IPS DF 4.7 (cell line): ENCODE results near the gene KLF4.

Experiments used
- DNase-seq: peaks from one replicate; pipeline ENCODE4 v3.0.0-alpha.2; 2013; ENCODE audit warnings: low spot score; ENCODE audit errors: extremely low read depth

KLF4 gene

GRCh38 chr9:107488375-107489143 lies 1.0 kb downstream of the KLF4 start:
- DNase-seq = no peak

- no peak for DNase-seq
These were observed 1.8 kb downstream of the KLF4 start for GRCh38 chr9:107487521-107488374.

- no peak for DNase-seq
These were observed 2.7 kb downstream of the KLF4 start for GRCh38 chr9:107486674-107487520.

- no peak for DNase-seq
These were observed 4.0 kb downstream of the KLF4 start for GRCh38 chr9:107485458-107486043.

GRCh38 chr9:107484117-107484723 lies 5.3 kb downstream of the KLF4 start:
- no peak for DNase-seq

GRCh38 chr9:107483666-107484065 lies 5.9 kb downstream of the KLF4 start:
- DNase-seq = no peak

GRCh38 chr9:107481035-107481434 lies 8.5 kb downstream of the KLF4 start:
- no peak for DNase-seq

- DNase-seq = no peak
These were observed 9.2 kb downstream of the KLF4 start for GRCh38 chr9:107480386-107480789.

GRCh38 chr9:107478805-107479204 lies 10.8 kb downstream of the KLF4 start:
- no peak for DNase-seq

- no peak for DNase-seq
These were observed 15.4 kb downstream of the KLF4 start for GRCh38 chr9:107474124-107474523.

GRCh38 chr9:107472581-107473340 lies 16.8 kb downstream of the KLF4 start:
- no peak for DNase-seq

GRCh38 chr9:107471552-107471951 lies 18.0 kb downstream of the KLF4 start:
- DNase-seq = no peak

- no peak for DNase-seq
These were observed 22.2 kb downstream of the KLF4 start for GRCh38 chr9:107467416-107467815.

GRCh38 chr9:107466826-107467225 lies 22.7 kb downstream of the KLF4 start:
- DNase-seq = no peak

- no peak for DNase-seq
These were observed 23.8 kb downstream of the KLF4 start for GRCh38 chr9:107465467-107466451.

- DNase-seq = no peak
These were observed 25.1 kb downstream of the KLF4 start for GRCh38 chr9:107464516-107464915.

GRCh38 chr9:107462691-107463090 lies 26.9 kb downstream of the KLF4 start:
- no peak for DNase-seq

- DNase-seq = no peak
These were observed 29.2 kb downstream of the KLF4 start for GRCh38 chr9:107460153-107461023.
